GM23338 (cell line): Measurements from ENCODE around the gene TMSB4X. TPM values are rescaled to one million over a fixed set of nuclear protein-coding genes. Genes with fewer than 3 reads are reported as not detected.

Experiments used
- ATAC-seq: fragments of 200-7000 bp; cut with Tn5 transposase; 3 replicates; pipeline ENCODE4 v1.9.1; 2020
- DNase-seq: peaks from one replicate; pipeline ENCODE4 v3.0.0-alpha.2; 2015; ENCODE audit warnings: low spot score
- H2AFZ ChIP-seq: fragments of 200-600 bp; sonication (generic); 2 replicates; pipeline ENCODE4 v1.8.0; 2016; ENCODE audit warnings: antibody characterized with exemption, mild to moderate bottlenecking, moderate library complexity
- H3F3A ChIP-seq: fragments of 200-600 bp; sonication (generic); replicated peaks from 2 replicates; pipeline ENCODE4 v1.8.0; 2017; ENCODE audit warnings: antibody characterized with exemption, mixed run types, low read depth
- H3K27ac ChIP-seq: fragments of 200-600 bp; sonication (generic); 2 replicates; pipeline ENCODE4 v1.6.1; 2016; ENCODE audit warnings: low read depth
- H3K27me3 ChIP-seq: fragments of 200-600 bp; sonication (generic); 2 replicates; pipeline ENCODE4 v1.8.0; 2016; ENCODE audit warnings: mild to moderate bottlenecking, mixed run types, moderate library complexity; ENCODE audit not compliant: insufficient read depth
- H3K36me3 ChIP-seq: fragments of 200-600 bp; sonication (generic); 2 replicates; pipeline ENCODE4 v1.8.0; 2016; ENCODE audit warnings: mild to moderate bottlenecking; ENCODE audit not compliant: insufficient read depth
- H3K4me1 ChIP-seq: fragments of 200-600 bp; sonication (generic); 2 replicates; pipeline ENCODE4 v1.8.0; 2016; ENCODE audit warnings: mild to moderate bottlenecking, moderate library complexity; ENCODE audit not compliant: insufficient read depth
- H3K4me2 ChIP-seq: fragments of 200-600 bp; sonication (generic); 2 replicates; pipeline ENCODE4 v1.7.1; 2017; ENCODE audit warnings: mixed run types
- H3K4me3 ChIP-seq: fragments of 200-600 bp; sonication (generic); 2 replicates; pipeline ENCODE4 v1.6.1; 2016; ENCODE audit warnings: mixed run types
- H3K79me2 ChIP-seq: fragments of 200-600 bp; sonication (generic); replicated peaks from 2 replicates; pipeline ENCODE4 v1.8.0; 2017; ENCODE audit warnings: mild to moderate bottlenecking; ENCODE audit not compliant: insufficient read depth
- H3K9me2 ChIP-seq: fragments of 200-600 bp; sonication (generic); 2 replicates; pipeline ENCODE4 v1.8.0; 2017; ENCODE audit not compliant: insufficient read depth
- H4K20me1 ChIP-seq: fragments of 200-600 bp; sonication (generic); replicated peaks from 2 replicates; pipeline ENCODE4 v1.8.0; 2017; ENCODE audit warnings: mild to moderate bottlenecking; ENCODE audit not compliant: insufficient read depth
- H3K27ac Mint-ChIP-seq: 2 replicates; pipeline ENCODE4 v1.8.0; 2020; ENCODE audit warnings: inconsistent platforms, mild to moderate bottlenecking, moderate library complexity, mixed read lengths
- H3K27me3 Mint-ChIP-seq: 3 replicates; pipeline ENCODE4 v1.8.0; 2022; ENCODE audit warnings: low read depth, mild to moderate bottlenecking, moderate library complexity, mixed read lengths, inconsistent platforms; ENCODE audit not compliant: insufficient read depth, poor library complexity
- H3K36me3 Mint-ChIP-seq: 3 replicates; pipeline ENCODE4 v1.8.0; 2021; ENCODE audit warnings: low read depth, mild to moderate bottlenecking, inconsistent platforms, moderate library complexity, mixed read lengths
- H3K4me1 Mint-ChIP-seq: 3 replicates; pipeline ENCODE4 v1.8.0; 2020; ENCODE audit warnings: mild to moderate bottlenecking, inconsistent platforms, mixed read lengths
- H3K4me3 Mint-ChIP-seq: 3 replicates; pipeline ENCODE4 v1.8.0; 2021; ENCODE audit warnings: moderate library complexity, mild to moderate bottlenecking, inconsistent platforms, mixed read lengths
- H3K9me3 Mint-ChIP-seq: 3 replicates; pipeline ENCODE4 v1.8.0; 2020; ENCODE audit warnings: moderate library complexity, mild to moderate bottlenecking, inconsistent platforms, mixed read lengths
- CREB1 ChIP-seq: fragments of 250-450 bp; sonication (Bioruptor Pico); IDR thresholded peaks from 2 replicates; pipeline ENCODE4 v1.5.0; 2020; ENCODE audit warnings: low read depth, mild to moderate bottlenecking, moderate library complexity
- ETS1 ChIP-seq: IDR thresholded peaks from 2 replicates; pipeline ENCODE4 v1.6.1; 2016; ENCODE audit warnings: antibody characterized with exemption
- EZH2 ChIP-seq: fragments of 200-600 bp; sonication (generic); IDR thresholded peaks from one replicate; pipeline ENCODE4 v1.8.0; 2017; ENCODE audit warnings: antibody characterized with exemption, mild to moderate bottlenecking, low read depth; ENCODE audit not compliant: unreplicated experiment
- EZH2phosphoT487 ChIP-seq: fragments of 200-600 bp; sonication (generic); IDR thresholded peaks from one replicate; pipeline ENCODE4 v1.8.1; 2018; ENCODE audit warnings: antibody characterized with exemption; ENCODE audit not compliant: unreplicated experiment
- JUNB ChIP-seq: IDR thresholded peaks from one replicate; pipeline ENCODE4 v1.6.1; 2016; ENCODE audit warnings: antibody characterized with exemption; ENCODE audit not compliant: unreplicated experiment
- NANOG ChIP-seq: IDR thresholded peaks from 2 replicates; pipeline ENCODE4 v1.6.1; 2016; ENCODE audit warnings: antibody characterized with exemption, borderline replicate concordance
- POLR2AphosphoS5 ChIP-seq: IDR thresholded peaks from 2 replicates; pipeline ENCODE4 v1.6.1; 2016; ENCODE audit warnings: antibody characterized with exemption, low read depth
- STAT1 ChIP-seq: IDR thresholded peaks from one replicate; pipeline ENCODE4 v1.6.1; 2016; ENCODE audit warnings: antibody characterized with exemption; ENCODE audit not compliant: unreplicated experiment
- ZNF114 ChIP-seq: fragments of 250-450 bp; sonication (Bioruptor Pico); IDR thresholded peaks from 2 replicates; pipeline ENCODE4 v1.5.0; 2020; ENCODE audit warnings: mild to moderate bottlenecking, moderate library complexity
- ZNF331 ChIP-seq: fragments of 250-450 bp; sonication (Bioruptor Pico); IDR thresholded peaks from 2 replicates; pipeline ENCODE4 v1.5.0; 2020; ENCODE audit warnings: low read depth, mild to moderate bottlenecking, moderate library complexity
- ZNF462 ChIP-seq: fragments of 250-450 bp; sonication (Bioruptor Pico); IDR thresholded peaks from 2 replicates; pipeline ENCODE4 v1.5.0; 2020; ENCODE audit warnings: mild to moderate bottlenecking, moderate library complexity
- polyA plus RNA-seq: library from polyadenylated mRNA; unstranded; fragments of >200 nt; fragmentation: Nextera tagmentation; extraction: Ambion mirVana; gene quantifications from 2 replicates; pipeline ENCODE4 v1.2.1, GENCODE V29; 2016
- total RNA-seq: library from RNA; depleted of rRNA; stranded (reverse); fragments of >200 nt; shearing (Covaris generic); gene quantifications from 2 replicates; pipeline ENCODE4 v1.2.3, GENCODE V29; 2014
- TF ChIP-seq, protein P1 (sequence below), 2 experiments: fragments of 200-600 bp in 1 of 2; sonication (generic) in 1 of 2; conservative IDR thresholded peaks; 2 replicates each; pipeline versions ENCODE4 v1.5.1 to v1.6.1; 2016 to 2017; ENCODE audit warnings: antibody characterized with exemption in 2 of 2, low read depth in 2 of 2, mild to moderate bottlenecking in 2 of 2, moderate library complexity in 1 of 2
- TF ChIP-seq, protein P2 (sequence below): IDR thresholded peaks from one replicate; pipeline ENCODE4 v1.6.1; 2018; ENCODE audit warnings: antibody characterized with exemption; ENCODE audit not compliant: unreplicated experiment

Gene TMSB4X
- total and polyA plus RNA-seq, 2 experiments from 2014 or later, result 999 to 6,191 TPM

- no peak overlapping the region for H3K4me3 ChIP-seq
- no peak overlapping the region for H3K27ac ChIP-seq
- Mint-ChIP-seq H3K9me3 (peaks cover 6% of the 10 kb centered on the region; the same call in 2 of the 3 replicates), H3K27me3 (peaks cover 4% of the 10 kb centered on the region), H3K4me1 (peaks cover 6% of the 10 kb centered on the region; the same call in 2 of the 3 replicates), H3K36me3 (peaks cover 12% of the 10 kb centered on the region), H3K4me3 (no peak overlapping the region), H3K27ac (no peak overlapping the region)
- TF ChIP-seq ZNF114 (CRISPR knock-in tag), result no peak
- no peak for TF ChIP-seq POLR2AphosphoS5
- TF ChIP-seq JUNB, result no peak
- TF ChIP-seq CREB1 (CRISPR knock-in tag), result no peak
- TF ChIP-seq NANOG, result no peak
- no peak for TF ChIP-seq ETS1
- TF ChIP-seq ZNF462 (CRISPR knock-in tag), result no peak
- TF ChIP-seq EZH2, result no peak
- TF ChIP-seq, protein P1, sequence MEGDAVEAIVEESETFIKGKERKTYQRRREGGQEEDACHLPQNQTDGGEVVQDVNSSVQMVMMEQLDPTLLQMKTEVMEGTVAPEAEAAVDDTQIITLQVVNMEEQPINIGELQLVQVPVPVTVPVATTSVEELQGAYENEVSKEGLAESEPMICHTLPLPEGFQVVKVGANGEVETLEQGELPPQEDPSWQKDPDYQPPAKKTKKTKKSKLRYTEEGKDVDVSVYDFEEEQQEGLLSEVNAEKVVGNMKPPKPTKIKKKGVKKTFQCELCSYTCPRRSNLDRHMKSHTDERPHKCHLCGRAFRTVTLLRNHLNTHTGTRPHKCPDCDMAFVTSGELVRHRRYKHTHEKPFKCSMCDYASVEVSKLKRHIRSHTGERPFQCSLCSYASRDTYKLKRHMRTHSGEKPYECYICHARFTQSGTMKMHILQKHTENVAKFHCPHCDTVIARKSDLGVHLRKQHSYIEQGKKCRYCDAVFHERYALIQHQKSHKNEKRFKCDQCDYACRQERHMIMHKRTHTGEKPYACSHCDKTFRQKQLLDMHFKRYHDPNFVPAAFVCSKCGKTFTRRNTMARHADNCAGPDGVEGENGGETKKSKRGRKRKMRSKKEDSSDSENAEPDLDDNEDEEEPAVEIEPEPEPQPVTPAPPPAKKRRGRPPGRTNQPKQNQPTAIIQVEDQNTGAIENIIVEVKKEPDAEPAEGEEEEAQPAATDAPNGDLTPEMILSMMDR (conservative IDR thresholded peaks at IDR 0.05; ENCODE audit: low read depth in 2 of 2), result no peak
- no peak for TF ChIP-seq EZH2phosphoT487
- no peak for TF ChIP-seq STAT1
- no peak for TF ChIP-seq ZNF331
- TF ChIP-seq, protein P2, sequence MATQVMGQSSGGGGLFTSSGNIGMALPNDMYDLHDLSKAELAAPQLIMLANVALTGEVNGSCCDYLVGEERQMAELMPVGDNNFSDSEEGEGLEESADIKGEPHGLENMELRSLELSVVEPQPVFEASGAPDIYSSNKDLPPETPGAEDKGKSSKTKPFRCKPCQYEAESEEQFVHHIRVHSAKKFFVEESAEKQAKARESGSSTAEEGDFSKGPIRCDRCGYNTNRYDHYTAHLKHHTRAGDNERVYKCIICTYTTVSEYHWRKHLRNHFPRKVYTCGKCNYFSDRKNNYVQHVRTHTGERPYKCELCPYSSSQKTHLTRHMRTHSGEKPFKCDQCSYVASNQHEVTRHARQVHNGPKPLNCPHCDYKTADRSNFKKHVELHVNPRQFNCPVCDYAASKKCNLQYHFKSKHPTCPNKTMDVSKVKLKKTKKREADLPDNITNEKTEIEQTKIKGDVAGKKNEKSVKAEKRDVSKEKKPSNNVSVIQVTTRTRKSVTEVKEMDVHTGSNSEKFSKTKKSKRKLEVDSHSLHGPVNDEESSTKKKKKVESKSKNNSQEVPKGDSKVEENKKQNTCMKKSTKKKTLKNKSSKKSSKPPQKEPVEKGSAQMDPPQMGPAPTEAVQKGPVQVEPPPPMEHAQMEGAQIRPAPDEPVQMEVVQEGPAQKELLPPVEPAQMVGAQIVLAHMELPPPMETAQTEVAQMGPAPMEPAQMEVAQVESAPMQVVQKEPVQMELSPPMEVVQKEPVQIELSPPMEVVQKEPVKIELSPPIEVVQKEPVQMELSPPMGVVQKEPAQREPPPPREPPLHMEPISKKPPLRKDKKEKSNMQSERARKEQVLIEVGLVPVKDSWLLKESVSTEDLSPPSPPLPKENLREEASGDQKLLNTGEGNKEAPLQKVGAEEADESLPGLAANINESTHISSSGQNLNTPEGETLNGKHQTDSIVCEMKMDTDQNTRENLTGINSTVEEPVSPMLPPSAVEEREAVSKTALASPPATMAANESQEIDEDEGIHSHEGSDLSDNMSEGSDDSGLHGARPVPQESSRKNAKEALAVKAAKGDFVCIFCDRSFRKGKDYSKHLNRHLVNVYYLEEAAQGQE, result no peak
- H4K20me1 ChIP-seq, result no peaks in the 10 kb centered on the region
- no peak overlapping the region for H2AFZ ChIP-seq
- DNase-seq (no peak), ATAC-seq (no peak)
- no peaks in the 10 kb centered on the region for H3K79me2 ChIP-seq
- no peaks in the 10 kb centered on the region for H3K9me2 ChIP-seq
- H3K4me2 ChIP-seq, result no peak overlapping the region
- H3K36me3 ChIP-seq, result no peaks in the 10 kb centered on the region
- H3K4me1 ChIP-seq, result 0 out of 2 replicates have a peak, but pooled peaks cover 5% of the 10 kb centered on the region
- no peaks in the 10 kb centered on the region for H3K27me3 ChIP-seq
- H3F3A ChIP-seq, result no peaks in the 10 kb centered on the region
Measured at GRCh38 chrX:12988797-12989196, 13.9 kb downstream of the TMSB4X start.
